HG03159 (cell line): ENCODE results near the gene FBXO36.
"Not testable (repeated sequence)": the region's sequence is repeated elsewhere in the genome, so short reads cannot be mapped to it uniquely, and the experiment has no call there.

Source experiments
- ATAC-seq: cut with Tn5 transposase; IDR thresholded peaks from one replicate; pipeline ENCODE4 v1.9.1; 2021; ENCODE audit warnings: mild to moderate bottlenecking, moderate library complexity; ENCODE audit not compliant: unreplicated experiment

The FBXO36 gene

DNA sequence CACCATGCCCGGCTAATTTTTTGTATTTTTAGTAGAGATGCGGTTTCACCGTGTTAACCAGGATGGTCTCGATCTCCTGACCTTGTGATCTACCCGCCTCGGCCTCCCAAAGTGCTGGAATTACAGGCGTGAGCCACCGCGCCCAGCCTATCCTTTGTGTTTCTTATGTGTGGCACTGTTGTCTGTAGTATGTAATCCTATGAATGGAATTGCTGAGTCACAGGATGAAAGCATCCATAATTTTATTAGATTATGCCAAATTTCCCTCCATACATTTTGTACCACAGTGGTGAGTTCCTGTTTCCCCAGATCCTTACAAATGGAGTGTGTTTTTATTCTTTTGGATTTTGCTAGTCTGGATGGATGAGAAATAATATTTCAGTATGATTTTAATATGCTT, 41.3 kb downstream of the FBXO36 start:
- not testable (repeated sequence) for ATAC-seq

DNA sequence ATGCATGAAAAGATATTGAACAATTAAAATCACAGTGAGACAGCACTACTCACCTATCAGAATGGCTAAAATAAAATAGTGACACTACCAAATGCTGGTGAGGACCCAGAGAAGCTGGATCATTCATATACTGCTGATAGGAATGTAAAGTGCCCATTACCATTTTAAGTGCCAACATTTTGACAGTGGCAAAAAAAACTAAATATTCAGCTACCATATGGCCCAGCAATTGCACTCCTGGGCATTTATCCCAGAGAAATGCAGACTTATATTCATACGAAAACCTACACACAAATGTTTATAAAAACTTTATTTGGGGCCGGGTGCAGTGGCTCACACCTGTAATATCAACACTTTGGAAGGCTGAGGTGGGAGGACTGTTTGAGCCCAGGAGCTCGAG, 47.6 kb downstream of the FBXO36 start:
- no peak for ATAC-seq

DNA sequence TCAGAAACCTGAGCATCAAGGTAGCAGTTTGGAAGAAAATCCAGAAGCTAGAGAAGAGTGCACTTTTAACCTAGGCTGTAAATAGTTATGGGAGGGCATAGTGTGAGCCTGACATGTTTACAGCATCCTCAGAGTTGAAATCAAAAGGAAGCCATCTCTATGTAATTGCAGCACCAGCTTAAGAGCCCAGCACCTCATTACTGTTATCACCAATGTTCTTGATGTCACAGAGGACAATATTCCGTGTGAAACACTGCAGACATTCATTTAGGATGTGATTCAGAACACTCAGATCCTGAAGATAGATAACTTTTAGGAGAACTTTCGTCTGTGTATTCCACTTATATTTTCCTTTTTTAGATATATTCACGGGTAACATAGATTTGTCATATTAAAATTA, 48.1 kb downstream of the FBXO36 start:
- no peak for ATAC-seq

GRCh38 chr2:229971298-229971790, 49.0 kb downstream of the FBXO36 start:
- ATAC-seq, result no peak

DNA sequence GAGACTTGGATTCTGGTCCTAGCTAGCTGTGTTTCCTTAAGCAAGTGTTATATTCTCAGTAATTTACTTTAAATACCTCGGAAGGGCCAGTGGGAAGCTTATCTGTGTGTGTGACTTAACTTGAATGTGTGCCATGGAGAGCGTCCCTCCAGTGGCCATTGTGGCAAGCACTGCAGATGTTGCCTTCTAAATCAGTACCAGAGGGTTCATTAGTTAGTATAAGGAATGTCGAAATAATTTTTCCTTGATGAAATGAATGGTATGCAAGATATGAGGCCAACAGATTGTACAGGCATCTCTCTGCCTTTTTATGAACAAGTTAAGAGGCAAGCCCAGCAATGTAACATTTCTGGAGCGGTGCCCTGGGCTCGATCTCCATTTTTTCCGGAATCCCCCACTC, 52.0 kb downstream of the FBXO36 start:
- ATAC-seq, result no peak

DNA sequence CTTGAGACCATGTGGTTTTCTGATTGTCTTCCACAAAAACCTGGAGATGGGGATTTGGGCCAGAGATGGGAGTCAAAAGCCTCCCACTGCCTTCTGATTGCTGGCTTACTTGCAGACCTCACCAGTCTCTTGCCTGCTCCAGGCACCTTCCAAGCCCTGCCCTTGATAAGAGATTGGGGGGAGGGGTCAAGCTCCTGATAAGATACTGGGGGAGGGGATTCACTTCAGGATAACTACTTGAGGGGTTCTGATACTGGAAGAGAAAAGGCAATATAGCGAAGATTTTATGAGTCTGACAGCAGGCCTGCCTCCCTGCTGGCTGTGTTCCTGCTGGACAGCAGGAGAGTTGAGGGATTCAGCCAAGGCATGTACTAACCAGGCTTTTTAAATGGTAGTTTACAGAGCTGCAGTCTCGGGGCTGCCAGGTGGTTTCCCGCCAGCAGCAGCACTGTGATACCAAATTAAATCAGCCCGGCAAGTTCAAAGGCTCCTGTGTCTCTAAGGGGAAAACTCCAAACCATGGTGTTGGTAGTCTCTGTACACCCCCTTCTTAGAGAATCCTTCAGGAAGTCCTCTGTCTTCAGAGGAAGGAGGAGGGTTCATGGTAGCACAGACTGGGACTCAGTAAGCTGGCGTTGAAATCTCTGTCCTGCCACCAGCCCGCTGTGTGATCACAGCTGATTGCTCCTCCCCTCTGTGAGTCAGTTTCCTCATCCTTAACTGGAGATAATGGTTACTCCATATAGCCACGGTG, 58.3 kb downstream of the FBXO36 start:
- no peak for ATAC-seq

GRCh38 chr2:229993236-229993635, 70.9 kb downstream of the FBXO36 start:
- no peak for ATAC-seq

DNA sequence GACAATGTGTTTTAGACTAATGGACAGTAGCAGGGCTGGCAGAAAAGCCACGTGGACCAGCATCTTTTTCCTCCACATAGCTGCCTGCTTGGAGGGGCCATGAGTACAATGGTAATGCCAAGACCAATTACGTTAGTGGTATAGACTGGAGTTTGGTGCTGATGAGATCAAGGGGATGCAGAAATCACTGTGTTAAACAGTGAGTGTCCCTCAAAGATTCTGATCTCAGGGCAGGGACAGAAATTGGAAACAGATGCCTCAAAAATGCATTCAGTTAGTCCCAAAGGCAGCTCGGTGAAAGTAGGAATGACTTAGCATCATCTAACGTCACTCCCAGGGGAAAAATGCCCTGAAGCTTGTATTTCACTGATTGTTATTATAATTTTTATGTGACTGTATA, 74.0 kb downstream of the FBXO36 start:
- no peak for ATAC-seq

GRCh38 chr2:229997565-229997964, 75.3 kb downstream of the FBXO36 start:
- ATAC-seq, result no peak

- peak; percentile 94 for ATAC-seq
Measured at GRCh38 chr2:230000118-230000841, 78.0 kb downstream of the FBXO36 start.

DNA sequence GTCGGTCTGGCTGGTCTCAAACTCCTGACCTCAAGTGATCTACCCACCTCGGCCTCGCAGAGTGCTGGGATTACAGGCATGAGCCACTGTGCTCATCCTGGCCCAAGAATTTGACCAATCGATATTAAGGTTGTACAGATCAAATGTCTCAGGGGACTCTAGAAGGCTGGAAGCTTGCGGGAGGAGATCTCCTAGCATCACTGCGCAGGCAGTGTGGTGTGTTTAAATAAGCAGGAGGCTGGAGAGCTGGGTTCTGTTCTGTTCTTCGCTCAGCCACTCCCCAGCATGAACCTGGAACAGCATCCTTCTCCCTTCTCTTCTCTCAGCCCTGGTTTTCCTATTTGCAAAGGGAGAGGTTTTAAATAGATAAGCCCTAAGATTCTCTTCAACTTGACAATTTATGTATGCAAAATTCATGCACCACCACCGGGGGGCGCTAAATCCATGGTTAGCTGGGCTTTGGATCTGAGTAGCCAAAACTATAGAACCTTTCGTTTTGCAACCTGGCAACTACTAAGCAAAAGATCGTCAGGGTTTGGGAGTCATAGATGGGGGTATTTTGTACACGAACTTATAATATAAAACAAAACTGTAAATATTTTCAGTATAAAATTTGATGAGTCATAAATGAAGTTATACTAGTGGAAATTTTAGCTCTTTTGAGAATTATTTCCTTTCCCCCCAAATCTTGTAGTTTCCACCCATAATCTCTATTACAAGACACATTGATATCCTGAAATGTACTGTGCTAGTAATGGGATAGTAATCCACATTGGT, 85.8 kb downstream of the FBXO36 start:
- peak; percentile 66 for ATAC-seq

DNA sequence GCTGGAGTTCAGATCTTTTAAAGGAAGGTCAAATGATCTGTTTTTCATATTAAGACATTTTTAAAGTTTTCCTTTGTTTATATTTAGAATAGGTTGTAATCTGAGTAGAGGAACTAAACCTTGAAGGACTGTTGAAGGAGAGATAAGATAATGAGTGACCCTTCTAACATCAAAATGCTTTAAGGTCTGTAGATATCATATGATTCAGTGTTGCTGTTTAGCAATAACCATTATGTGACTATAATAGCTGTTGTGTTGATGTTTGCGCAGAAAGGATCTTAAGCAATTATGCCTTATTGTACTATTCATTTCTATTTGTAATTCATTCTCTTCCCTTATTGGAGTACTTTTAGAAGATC, 86.4 kb downstream of the FBXO36 start:
- no peak for ATAC-seq

GRCh38 chr2:230010501-230010900, 88.2 kb downstream of the FBXO36 start:
- no peak for ATAC-seq

DNA sequence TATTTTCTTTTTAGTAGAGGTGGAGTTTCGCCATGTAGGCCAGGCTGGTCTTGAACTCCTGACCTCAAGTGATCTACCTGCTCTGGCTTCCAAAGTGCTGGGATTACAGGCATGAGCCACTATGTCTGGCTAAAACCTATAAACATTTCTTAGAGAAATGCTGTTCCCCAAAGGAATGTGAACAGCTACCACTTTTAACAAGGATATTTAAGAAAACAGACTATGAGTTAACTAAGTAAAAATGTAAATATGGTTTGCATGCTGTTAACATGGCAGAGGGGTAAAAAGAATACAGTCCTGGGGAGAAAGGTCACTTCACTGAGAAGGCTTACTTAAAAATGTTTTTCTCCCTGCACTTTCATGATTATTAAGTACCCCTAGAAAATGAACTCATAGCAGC, 89.3 kb downstream of the FBXO36 start:
- ATAC-seq, result no peak

GRCh38 chr2:230012267-230012884, 90.1 kb downstream of the FBXO36 start:
- no peak for ATAC-seq

DNA sequence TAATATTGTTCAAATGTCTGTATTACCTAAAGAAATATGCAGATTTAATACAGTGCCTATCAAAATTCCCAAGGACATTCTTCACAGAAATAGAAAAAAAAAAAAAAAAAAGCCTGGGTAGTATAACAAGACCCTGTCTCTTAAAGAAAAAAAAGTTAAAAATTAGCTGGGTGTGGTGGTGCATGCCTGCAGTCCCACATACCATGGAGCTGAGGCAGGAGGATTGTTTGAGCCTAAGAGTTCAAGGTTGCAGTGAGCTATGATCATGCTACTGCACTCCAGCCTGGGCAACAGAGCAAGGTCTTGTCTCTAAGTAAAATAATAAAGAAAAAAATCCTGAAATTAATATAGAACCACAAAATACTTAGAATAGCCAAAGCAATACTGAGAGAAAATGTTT, 94.5 kb downstream of the FBXO36 start:
- ATAC-seq, result no peak

DNA sequence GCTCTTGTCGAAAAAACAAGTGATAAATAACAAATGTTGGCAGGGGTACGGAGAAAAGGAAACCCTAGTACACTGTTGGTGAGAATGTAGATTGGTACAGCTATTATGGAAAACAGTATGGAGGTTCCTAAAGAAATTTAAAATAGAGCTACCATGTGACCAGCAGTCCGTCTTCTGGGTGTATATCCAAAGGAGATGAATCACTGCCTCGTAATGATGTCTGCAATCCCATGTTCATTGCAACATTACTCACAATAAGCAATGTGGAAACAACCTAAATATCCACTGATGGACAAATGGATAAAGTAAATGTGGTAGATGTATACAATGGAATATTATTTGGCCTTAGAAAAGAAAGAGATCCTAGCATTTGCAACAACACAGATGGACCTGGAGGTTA, 95.8 kb downstream of the FBXO36 start:
- no peak for ATAC-seq

GRCh38 chr2:230019742-230020141, 97.4 kb downstream of the FBXO36 start:
- ATAC-seq, result no peak

- no peak for ATAC-seq
Measured at GRCh38 chr2:230023313-230023712, 101.0 kb downstream of the FBXO36 start.

DNA sequence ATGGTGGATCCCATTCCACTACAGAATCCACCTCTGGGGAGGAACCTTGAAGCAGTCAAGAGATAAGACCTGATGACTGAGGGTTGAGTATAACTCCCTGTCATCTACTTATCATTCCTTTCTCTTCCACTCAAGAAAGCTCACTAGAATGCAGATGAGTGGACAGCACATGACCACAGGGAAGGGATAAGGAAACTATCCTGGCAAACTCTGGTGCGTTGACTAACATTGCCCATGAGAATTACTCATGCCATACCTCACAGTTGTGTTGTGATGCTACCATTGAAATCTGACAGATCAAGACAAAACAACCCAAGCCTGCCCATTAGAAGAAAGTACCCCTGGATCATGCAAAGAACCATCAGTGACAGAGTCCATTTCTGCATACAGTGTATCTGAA, 119.9 kb downstream of the FBXO36 start:
- no peak for ATAC-seq

- ATAC-seq, result no peak
Measured at GRCh38 chr2:230043025-230043424, 120.7 kb downstream of the FBXO36 start.
